SK-N-SH (cell line): ENCODE measurements around the gene SLC25A29. TPM values are rescaled to one million over a fixed set of nuclear protein-coding genes. Genes with fewer than 3 reads are reported as not detected.

ENCODE experiments used
- CTCF ChIA-PET: fragments of 300-600, 350-600 bp; formaldehyde crosslinking; extraction: SDS; loops from one replicate; lab custom pipeline; 2021; lab: Yijun Ruan, JAX
- POLR2A ChIA-PET: fragments of 350-600 bp; sonication (Branson Sonifier 250); formaldehyde crosslinking; extraction: SDS; loops from one replicate; lab custom pipeline; 2020; ENCODE audit warnings: antibody characterized with exemption, inconsistent platforms; lab: Yijun Ruan, JAX
- DNase-seq: peaks from one replicate; pipeline ENCODE4 v3.0.0; 2012
- H2AFZ ChIP-seq: fragments of 200-600 bp; sonication (generic); 2 replicates; pipeline ENCODE4 v1.8.1; 2016; ENCODE audit warnings: antibody characterized with exemption, mild to moderate bottlenecking, low read depth
- H3F3A ChIP-seq: fragments of 200-600 bp; sonication (generic); replicated peaks from 2 replicates; pipeline ENCODE3; 2016; ENCODE audit warnings: antibody characterized with exemption, mild to moderate bottlenecking; ENCODE audit not compliant: insufficient read depth
- H3K27ac ChIP-seq, 2 experiments: fragments of 200-500 bp in 1 of 2; fragments of 200-600 bp in 1 of 2; sonication (Bioruptor generic) in 1 of 2; sonication (generic), shearing (Covaris generic) in 1 of 2; 2 replicates each; pipeline versions ENCODE4 v1.5.1 to v1.6.1; 2014 to 2016; ENCODE audit warnings: low read depth in 2 of 2, inconsistent platforms in 1 of 2, low read length in 1 of 2, mild to moderate bottlenecking in 1 of 2, mixed read lengths in 1 of 2
- H3K27me3 ChIP-seq: fragments of 200-600 bp; sonication (generic), shearing (Covaris generic); 2 replicates; pipeline ENCODE4 v1.6.1; 2016; ENCODE audit warnings: mixed run types; ENCODE audit not compliant: insufficient read depth
- H3K36me3 ChIP-seq, 2 experiments: fragments of 200-500 bp in 1 of 2; fragments of 200-600 bp in 1 of 2; sonication (Bioruptor generic) in 1 of 2; sonication (generic) in 1 of 2; replicated peaks in 1 of 2; 2 replicates each; pipeline versions ENCODE3 to v1.5.1; 2014 to 2016; ENCODE audit warnings: low read length in 1 of 2, mild to moderate bottlenecking in 1 of 2; ENCODE audit not compliant: insufficient read depth in 2 of 2, control insufficient read depth in 1 of 2
- H3K4me1 ChIP-seq, 2 experiments: fragments of 200-500 bp in 1 of 2; fragments of 200-600 bp in 1 of 2; sonication (Bioruptor generic) in 1 of 2; sonication (generic), shearing (Covaris generic) in 1 of 2; 2 replicates each; pipeline versions ENCODE4 v1.5.1 to v1.6.1; 2014 to 2016; ENCODE audit warnings: low read depth in 1 of 2, low read length in 1 of 2, mixed run types in 1 of 2; ENCODE audit not compliant: insufficient read depth in 2 of 2, control insufficient read depth in 1 of 2
- H3K4me2 ChIP-seq: fragments of 200-600 bp; sonication (generic), shearing (Covaris generic); 2 replicates; pipeline ENCODE4 v1.6.1; 2017; ENCODE audit warnings: mixed run types
- H3K4me3 ChIP-seq, 2 experiments: fragments of 200-500 bp in 1 of 2; fragments of 200-600 bp in 1 of 2; sonication (Bioruptor generic) in 1 of 2; sonication (generic), shearing (Covaris generic) in 1 of 2; 2 replicates each; pipeline versions ENCODE4 v1.5.1 to v1.8.1; 2014 to 2016; ENCODE audit warnings: low read depth in 2 of 2, inconsistent platforms in 1 of 2, low read length in 1 of 2, mild to moderate bottlenecking in 1 of 2, mixed read lengths in 1 of 2, moderate library complexity in 1 of 2
- H3K79me2 ChIP-seq: fragments of 200-600 bp; sonication (generic); 2 replicates; pipeline ENCODE4 v1.8.1; 2017; ENCODE audit warnings: mild to moderate bottlenecking; ENCODE audit not compliant: insufficient read depth
- H3K9ac ChIP-seq: fragments of 200-600 bp; sonication (generic); 2 replicates; pipeline ENCODE4 v1.6.1; 2017; ENCODE audit warnings: mixed run types
- H3K9me2 ChIP-seq: fragments of 200-600 bp; sonication (generic); 2 replicates; pipeline ENCODE4 v1.6.1; 2017; ENCODE audit warnings: mixed run types
- H3K9me3 ChIP-seq: fragments of 200-600 bp; sonication (generic); 2 replicates; pipeline ENCODE4 v1.6.1; 2017; ENCODE audit warnings: mixed run types, mild to moderate bottlenecking, moderate library complexity
- H4K20me1 ChIP-seq: fragments of 200-600 bp; sonication (generic); 2 replicates; pipeline ENCODE4 v1.6.1; 2017; ENCODE audit warnings: mild to moderate bottlenecking, mixed run types; ENCODE audit not compliant: insufficient read depth
- CHD2 ChIP-seq: fragments of 150-350 bp; IDR thresholded peaks from 2 replicates; pipeline ENCODE4 v1.6.1; 2018; ENCODE audit warnings: low read length; ENCODE audit not compliant: partially characterized antibody
- EP300 ChIP-seq, 2 experiments: IDR thresholded peaks; 2 replicates each; pipeline versions ENCODE4 v1.4.0 to v1.6.1; 2012; ENCODE audit warnings: borderline replicate concordance in 1 of 2, low read depth in 1 of 2, low read length in 1 of 2
- FOXM1 ChIP-seq: IDR thresholded peaks from 2 replicates; pipeline ENCODE4 v1.4.0; 2012; ENCODE audit warnings: low read depth, mild to moderate bottlenecking
- IRF3 ChIP-seq: fragments of 150-350 bp; IDR thresholded peaks from 2 replicates; pipeline ENCODE4 v1.6.1; 2016; ENCODE audit warnings: mild to moderate bottlenecking, low read depth, low read length
- JUND ChIP-seq: IDR thresholded peaks from 2 replicates; pipeline ENCODE4 v1.4.0; 2012
- NFIC ChIP-seq: IDR thresholded peaks from 2 replicates; pipeline ENCODE4 v1.4.0; 2012; ENCODE audit warnings: borderline replicate concordance
- NRF1 ChIP-seq: IDR thresholded peaks from 2 replicates; pipeline ENCODE4 v1.6.1; 2012; ENCODE audit warnings: low read depth, mild to moderate bottlenecking, low read length
- PBX3 ChIP-seq: IDR thresholded peaks from 2 replicates; pipeline ENCODE4; 2012
- POLR2AphosphoS5 ChIP-seq: IDR thresholded peaks from 2 replicates; pipeline ENCODE4 v1.6.1; 2012; ENCODE audit warnings: low read depth, low read length
- RAD21 ChIP-seq: IDR thresholded peaks from 2 replicates; pipeline ENCODE4 v1.6.1; 2012; ENCODE audit warnings: mild to moderate bottlenecking, low read length
- SIN3A ChIP-seq: IDR thresholded peaks from 2 replicates; pipeline ENCODE4 v1.6.1; 2012; ENCODE audit warnings: low read depth, mild to moderate bottlenecking, low read length, moderate library complexity, borderline replicate concordance
- SMC3 ChIP-seq: IDR thresholded peaks from 2 replicates; pipeline ENCODE4 v1.6.1; 2012; ENCODE audit warnings: low read depth, low read length, improper control_type of control experiment
- TCF12 ChIP-seq: IDR thresholded peaks from 2 replicates; pipeline ENCODE4 v1.4.0; 2012
- USF1 ChIP-seq: IDR thresholded peaks from 2 replicates; pipeline ENCODE4 v1.4.0; 2012; ENCODE audit warnings: low read depth, borderline replicate concordance
- YY1 ChIP-seq: IDR thresholded peaks from 2 replicates; pipeline ENCODE4 v1.4.0; 2012; ENCODE audit warnings: low read depth, mild to moderate bottlenecking
- ZBTB33 ChIP-seq: IDR thresholded peaks from 2 replicates; pipeline ENCODE4 v1.4.0; 2012; ENCODE audit warnings: low read depth, borderline replicate concordance
- WGBS: methylation state at CpG from one replicate; pipeline ENCODE4 v1.1.6; 2017; ENCODE audit warnings: low lambda C conversion rate; 5-methylcytosine and 5-hydroxymethylcytosine counted together
- polyA plus RNA-seq, 3 experiments: library from polyadenylated mRNA; depleted of rRNA; stranded (reverse); fragments of >200 nt; gene quantifications; 2 replicates each; pipeline ENCODE4 v1.2.3, GENCODE V29; 2012
- TF ChIP-seq, protein P1 (sequence below): fragments of 200-600 bp; sonication (generic); IDR thresholded peaks from 2 replicates; pipeline ENCODE4 v1.6.1; 2017; ENCODE audit warnings: antibody characterized with exemption, mild to moderate bottlenecking, moderate library complexity

The SLC25A29 gene
- polyA plus RNA-seq, 1 of the 3 experiments (the other 2 are of a cell fraction), result 66.9 TPM

DNA sequence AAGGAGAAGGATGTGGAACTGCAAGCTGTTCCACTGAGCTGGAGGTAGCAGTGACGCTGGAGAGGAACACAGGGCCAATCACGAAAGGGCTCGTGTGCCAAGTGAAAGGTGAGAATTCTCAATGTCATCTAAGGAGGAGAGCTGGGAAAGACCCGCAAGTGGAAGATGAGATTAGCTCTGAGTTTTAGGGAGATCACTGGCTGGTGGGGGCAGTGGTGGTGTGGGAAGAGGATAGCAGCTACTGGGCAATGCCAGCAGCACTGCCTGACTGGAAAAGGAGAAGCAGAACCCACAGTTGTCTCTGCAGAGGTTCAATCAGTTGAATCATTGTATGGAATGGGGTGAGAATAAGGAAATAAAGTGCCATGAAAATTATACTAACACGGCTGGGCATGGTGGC, 44.7 kb upstream of the SLC25A29 start:
- Histone ChIP-seq H3K4me2 (no peak overlapping the region), H4K20me1 (no peaks in the 10 kb centered on the region), H3K4me3 (no peak overlapping the region), H3K27me3 (no peaks in the 10 kb centered on the region), H3K9me3 (no peaks in the 10 kb centered on the region), H3K36me3 (peaks cover 41 to 66% of the 10 kb centered on the region in 2 experiments), H3K79me2 (no peaks in the 10 kb centered on the region), H3K9me2 (no peaks in the 10 kb centered on the region), H3F3A (no peaks in the 10 kb centered on the region), H3K27ac (no peak overlapping the region), H2AFZ (no peak overlapping the region), H3K9ac (no peak overlapping the region), H3K4me1 (peaks cover 0 to 3% of the 10 kb centered on the region in 2 experiments; a peak in 1 of 4 replicates)
- no peak for DNase-seq
- POLR2A ChIA-PET, result no interaction called here
- CTCF ChIA-PET, result interaction anchor here (2.0 kb wide), 1 partner anchor 27 kb away, joined by 8 read pairs; no protein-coding TSS in a partner anchor
- 96% methylated on average over 5 of the region's 5 CpGs for WGBS
- no peak for TF ChIP-seq TCF12
- no peak for TF ChIP-seq ZBTB33
- no peak for TF ChIP-seq YY1
- TF ChIP-seq EP300 (IDR thresholded peaks at IDR 0.05; ENCODE audit: borderline replicate concordance in 1 of 2, low read depth in 1 of 2, low read length in 1 of 2), result no peak
- TF ChIP-seq JUND, result no peak
- TF ChIP-seq NFIC, result no peak
- TF ChIP-seq SIN3A, result no peak
- TF ChIP-seq POLR2AphosphoS5, result no peak
- TF ChIP-seq FOXM1, result no peak
- TF ChIP-seq IRF3, result no peak
- TF ChIP-seq NRF1, result no peak
- no peak for TF ChIP-seq USF1
- TF ChIP-seq CHD2, result no peak

GRCh38 chr14:100350276-100350926, 44.2 kb upstream of the SLC25A29 start:
- no peak for DNase-seq
- WGBS, result 98% methylated on average over 11 of the region's 11 CpGs
- Histone ChIP-seq H3K79me2 (no peaks in the 10 kb centered on the region), H3K4me1 (peaks cover 0 to 3% of the 10 kb centered on the region in 2 experiments; a peak in 1 of 4 replicates), H2AFZ (no peak overlapping the region), H3F3A (no peaks in the 10 kb centered on the region), H3K9me3 (no peaks in the 10 kb centered on the region), H3K36me3 (peaks cover 38 to 67% of the 10 kb centered on the region in 2 experiments), H3K27ac (no peak overlapping the region), H3K27me3 (no peaks in the 10 kb centered on the region), H4K20me1 (no peaks in the 10 kb centered on the region), H3K9ac (no peak overlapping the region), H3K9me2 (no peaks in the 10 kb centered on the region), H3K4me2 (no peak overlapping the region), H3K4me3 (no peak overlapping the region)
- TF ChIP-seq, protein P1, sequence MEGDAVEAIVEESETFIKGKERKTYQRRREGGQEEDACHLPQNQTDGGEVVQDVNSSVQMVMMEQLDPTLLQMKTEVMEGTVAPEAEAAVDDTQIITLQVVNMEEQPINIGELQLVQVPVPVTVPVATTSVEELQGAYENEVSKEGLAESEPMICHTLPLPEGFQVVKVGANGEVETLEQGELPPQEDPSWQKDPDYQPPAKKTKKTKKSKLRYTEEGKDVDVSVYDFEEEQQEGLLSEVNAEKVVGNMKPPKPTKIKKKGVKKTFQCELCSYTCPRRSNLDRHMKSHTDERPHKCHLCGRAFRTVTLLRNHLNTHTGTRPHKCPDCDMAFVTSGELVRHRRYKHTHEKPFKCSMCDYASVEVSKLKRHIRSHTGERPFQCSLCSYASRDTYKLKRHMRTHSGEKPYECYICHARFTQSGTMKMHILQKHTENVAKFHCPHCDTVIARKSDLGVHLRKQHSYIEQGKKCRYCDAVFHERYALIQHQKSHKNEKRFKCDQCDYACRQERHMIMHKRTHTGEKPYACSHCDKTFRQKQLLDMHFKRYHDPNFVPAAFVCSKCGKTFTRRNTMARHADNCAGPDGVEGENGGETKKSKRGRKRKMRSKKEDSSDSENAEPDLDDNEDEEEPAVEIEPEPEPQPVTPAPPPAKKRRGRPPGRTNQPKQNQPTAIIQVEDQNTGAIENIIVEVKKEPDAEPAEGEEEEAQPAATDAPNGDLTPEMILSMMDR, result no peak
- TF ChIP-seq PBX3 (no peak), FOXM1 (no peak), YY1 (no peak), SMC3 (no peak), NFIC (no peak), RAD21 (no peak), EP300 (IDR thresholded peaks at IDR 0.05; ENCODE audit: borderline replicate concordance in 1 of 2, low read depth in 1 of 2, low read length in 1 of 2) (no peak)
- ChIA-PET CTCF (interaction anchor here (2.0 kb wide), 1 partner anchor 27 kb away, joined by 8 read pairs; no protein-coding TSS in a partner anchor), POLR2A (no interaction called here)
